GM12878 (cell line): ENCODE results near the gene ARHGAP6.

Experiments used
- CTCF ChIP-seq, 3 experiments: IDR thresholded peaks in 2 of 3; conservative IDR thresholded peaks in 1 of 3; 2 replicates each; pipeline ENCODE4 v1.5.1; 2011; ENCODE audit warnings: low read depth in 3 of 3, low read length in 3 of 3, mild to moderate bottlenecking in 3 of 3, control low read depth in 2 of 3, moderate library complexity in 2 of 3, inconsistent platforms in 1 of 3, mixed read lengths in 1 of 3; ENCODE audit not compliant: control insufficient read depth in 2 of 3, insufficient read depth in 1 of 3; ENCODE audit errors: extremely low read depth in 1 of 3
- EZH2 ChIP-seq: IDR thresholded peaks from 2 replicates; pipeline ENCODE4 v1.6.1; 2012; ENCODE audit warnings: low read depth, mild to moderate bottlenecking, control low read depth, inconsistent platforms, low read length, borderline replicate concordance; ENCODE audit not compliant: control insufficient read depth
- MAX ChIP-seq: IDR thresholded peaks from 2 replicates; pipeline ENCODE4 v1.6.1; 2012; ENCODE audit warnings: low read depth, low read length, improper control_type of control experiment
- POLR2A ChIP-seq: IDR thresholded peaks from 2 replicates; pipeline ENCODE4 v1.6.1; 2011; ENCODE audit warnings: low read depth, mild to moderate bottlenecking, low read length
- SUZ12 ChIP-seq: fragments of 200-600 bp; sonication (generic); IDR thresholded peaks from one replicate; pipeline ENCODE4 v1.6.1; 2018; ENCODE audit warnings: antibody characterized with exemption, mild to moderate bottlenecking; ENCODE audit not compliant: unreplicated experiment

- TF ChIP-seq MAX (no peak), POLR2A (no peak), CTCF (IDR thresholded peaks at IDR 0.05 in 2 of 3, conservative IDR thresholded peaks at IDR 0.05 in 1 of 3; ENCODE audit: control insufficient read depth in 2 of 3, extremely low read depth in 1 of 3, insufficient read depth in 1 of 3, low read depth in 3 of 3, low read length in 3 of 3) (no peak), SUZ12 (no peak), EZH2 (no peak)
Observed at GRCh38 chrX:11212741-11213140, 453.0 kb downstream of the ARHGAP6 start.
